Kidney epithelial cell (primary cell): ENCODE data around the gene KIAA1671. TPM values are rescaled to one million over a fixed set of nuclear protein-coding genes. Genes with fewer than 3 reads are reported as not detected.
"Not testable (repeated sequence)": the region's sequence is repeated elsewhere in the genome, so short reads cannot be mapped to it uniquely, and the experiment has no call there.

Source experiments
- DNase-seq: peaks from one replicate; pipeline ENCODE4 v3.0.0-alpha.2; 2010; ENCODE audit warnings: low read depth
- H3K27me3 ChIP-seq: 2 replicates; pipeline ENCODE4 v1.6.0; 2011; ENCODE audit warnings: low read length; ENCODE audit not compliant: control insufficient read depth, insufficient read depth
- H3K36me3 ChIP-seq: 2 replicates; pipeline ENCODE4 v1.5.1; 2011; ENCODE audit warnings: low read length; ENCODE audit not compliant: control insufficient read depth, insufficient read depth
- H3K4me3 ChIP-seq: 2 replicates; pipeline ENCODE4 v1.5.1; 2011; ENCODE audit warnings: low read depth, mild to moderate bottlenecking, control low read depth, low read length
- CTCF ChIP-seq: IDR thresholded peaks from 2 replicates; pipeline ENCODE4 v1.5.1; 2011; ENCODE audit warnings: mild to moderate bottlenecking, moderate library complexity, low read length, control low read depth, inconsistent platforms; ENCODE audit not compliant: insufficient read depth, poor library complexity, severe bottlenecking
- total RNA-seq: library from RNA; depleted of rRNA; stranded (reverse); fragments of >200 nt; gene quantifications from 2 replicates; pipeline ENCODE4 v1.2.3, GENCODE V29; 2015

The KIAA1671 gene
- total RNA-seq, 1 donor from 2014 or later, result 32.3 TPM

- Histone ChIP-seq H3K4me3 (no peak overlapping the region), H3K27me3 (no peaks in the 10 kb centered on the region), H3K36me3 (peaks cover 2% of the 10 kb centered on the region)
- DNase-seq, result no peak
- no peak for TF ChIP-seq CTCF
Observed at GRCh38 chr22:25174156-25174887, 221.8 kb downstream of the KIAA1671 start.

GRCh38 chr22:25174888-25175411 is 222.4 kb downstream of the KIAA1671 start:
- peaks cover 2% of the 10 kb centered on the region for H3K36me3 ChIP-seq
- no peaks in the 10 kb centered on the region for H3K27me3 ChIP-seq
- H3K4me3 ChIP-seq, result no peak overlapping the region
- TF ChIP-seq CTCF, result no peak
- DNase-seq, result no peak

GRCh38 chr22:25176175-25176574 is 223.7 kb downstream of the KIAA1671 start:
- no peak for TF ChIP-seq CTCF
- Histone ChIP-seq H3K36me3 (peaks cover 2% of the 10 kb centered on the region), H3K27me3 (no peaks in the 10 kb centered on the region), H3K4me3 (no peak overlapping the region)
- no peak for DNase-seq

- DNase-seq, result no peak
- no peak for TF ChIP-seq CTCF
- Histone ChIP-seq H3K27me3 (no peaks in the 10 kb centered on the region), H3K4me3 (no peak overlapping the region), H3K36me3 (peaks cover 2% of the 10 kb centered on the region)
Observed at GRCh38 chr22:25176799-25177198, 224.3 kb downstream of the KIAA1671 start.

GRCh38 chr22:25177226-25177625 is 224.7 kb downstream of the KIAA1671 start:
- DNase-seq, result no peak
- Histone ChIP-seq H3K4me3 (no peak overlapping the region), H3K27me3 (no peaks in the 10 kb centered on the region), H3K36me3 (peaks cover 2% of the 10 kb centered on the region)
- TF ChIP-seq CTCF, result no peak

GRCh38 chr22:25177895-25178294 is 225.4 kb downstream of the KIAA1671 start:
- TF ChIP-seq CTCF, result no peak
- no peaks in the 10 kb centered on the region for H3K27me3 ChIP-seq
- no peak for DNase-seq
- peaks cover 2% of the 10 kb centered on the region for H3K36me3 ChIP-seq
- H3K4me3 ChIP-seq, result no peak overlapping the region

- not testable (repeated sequence) for H3K36me3 ChIP-seq, H3K27me3 ChIP-seq, H3K4me3 ChIP-seq, DNase-seq
Observed at GRCh38 chr22:25178348-25178747, 225.8 kb downstream of the KIAA1671 start.

GRCh38 chr22:25178869-25179631 is 226.5 kb downstream of the KIAA1671 start:
- DNase-seq, H3K4me3 ChIP-seq, H3K27me3 ChIP-seq, H3K36me3 ChIP-seq: not testable (repeated sequence)
